NCI-H510A (cell line): ENCODE data around the gene AP2B1.

Experiments used
- DNase-seq: peaks from one replicate; lab custom pipeline; 2025; lab: John Stamatoyannopoulos, UW

AP2B1 gene

DNA sequence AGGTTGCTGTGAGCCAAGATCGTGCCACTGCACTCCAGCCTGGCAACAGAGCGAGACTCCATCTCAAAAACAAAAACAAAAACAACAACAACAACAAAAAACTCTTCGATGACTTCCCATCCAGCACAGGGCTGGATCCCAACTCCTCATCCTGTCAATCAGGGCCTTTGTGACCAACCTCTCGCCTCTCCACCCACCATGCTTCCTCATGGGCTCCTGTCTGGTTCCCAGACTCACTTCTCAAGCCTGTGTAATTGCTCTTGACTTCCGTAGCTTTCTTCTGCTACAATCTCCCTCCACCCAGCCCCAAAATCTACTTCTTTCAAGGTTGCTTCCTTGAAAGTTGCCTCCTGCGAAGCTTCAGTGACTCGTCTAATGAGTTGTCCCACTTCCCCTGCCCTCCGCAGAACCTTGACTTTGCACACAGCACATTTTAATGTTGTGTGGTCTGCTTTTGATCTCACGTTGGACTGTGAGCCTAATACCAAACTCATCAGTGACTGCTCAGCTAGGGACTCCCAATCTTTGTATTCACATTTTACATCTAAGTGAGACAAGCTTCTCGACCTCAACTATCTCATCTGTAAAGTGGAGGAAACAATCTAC, 143.4 kb downstream of the AP2B1 start:
- DNase-seq = no peak

DNA sequence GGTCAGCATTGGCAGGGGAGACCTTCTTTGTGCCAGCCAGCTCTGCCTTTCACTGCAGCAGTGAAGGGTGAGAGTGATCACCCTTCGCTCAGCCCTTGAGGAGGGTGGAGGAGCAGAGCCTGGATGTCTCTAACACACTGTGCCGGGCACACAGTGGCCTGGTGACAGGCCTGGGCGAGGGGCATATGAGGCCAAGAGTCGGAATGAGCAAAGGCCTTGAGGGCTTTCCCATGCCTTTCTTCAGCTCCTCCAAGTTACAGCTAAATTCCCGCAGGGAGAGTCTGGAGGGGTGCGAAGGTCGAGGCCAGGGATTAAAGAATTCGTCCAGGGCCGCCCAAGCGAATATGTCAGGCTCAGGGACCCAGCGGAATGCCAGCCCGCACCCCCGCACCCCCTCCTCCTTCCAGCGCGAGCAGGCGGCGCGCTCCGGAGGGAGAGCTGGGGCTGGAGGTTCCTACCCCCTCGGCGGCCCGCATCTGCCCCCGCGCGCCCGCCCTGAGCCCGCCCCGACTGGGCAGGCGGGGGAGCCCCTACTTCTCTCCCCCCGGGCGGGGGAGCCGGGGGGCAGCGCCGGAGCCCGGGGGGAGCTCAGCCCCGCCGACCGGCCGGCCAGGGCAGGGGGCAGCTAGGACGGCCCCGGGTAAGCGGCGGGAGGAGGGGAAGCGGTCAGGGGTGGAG, 144.3 kb downstream of the AP2B1 start, which contains the start of gene RASL10B:
TSS of gene RASL10B (plus strand) at position 401 of the 678 bp plus-strand sequence. CDS start 3,546 bp downstream, outside the sequence.
- no peak for DNase-seq

DNA sequence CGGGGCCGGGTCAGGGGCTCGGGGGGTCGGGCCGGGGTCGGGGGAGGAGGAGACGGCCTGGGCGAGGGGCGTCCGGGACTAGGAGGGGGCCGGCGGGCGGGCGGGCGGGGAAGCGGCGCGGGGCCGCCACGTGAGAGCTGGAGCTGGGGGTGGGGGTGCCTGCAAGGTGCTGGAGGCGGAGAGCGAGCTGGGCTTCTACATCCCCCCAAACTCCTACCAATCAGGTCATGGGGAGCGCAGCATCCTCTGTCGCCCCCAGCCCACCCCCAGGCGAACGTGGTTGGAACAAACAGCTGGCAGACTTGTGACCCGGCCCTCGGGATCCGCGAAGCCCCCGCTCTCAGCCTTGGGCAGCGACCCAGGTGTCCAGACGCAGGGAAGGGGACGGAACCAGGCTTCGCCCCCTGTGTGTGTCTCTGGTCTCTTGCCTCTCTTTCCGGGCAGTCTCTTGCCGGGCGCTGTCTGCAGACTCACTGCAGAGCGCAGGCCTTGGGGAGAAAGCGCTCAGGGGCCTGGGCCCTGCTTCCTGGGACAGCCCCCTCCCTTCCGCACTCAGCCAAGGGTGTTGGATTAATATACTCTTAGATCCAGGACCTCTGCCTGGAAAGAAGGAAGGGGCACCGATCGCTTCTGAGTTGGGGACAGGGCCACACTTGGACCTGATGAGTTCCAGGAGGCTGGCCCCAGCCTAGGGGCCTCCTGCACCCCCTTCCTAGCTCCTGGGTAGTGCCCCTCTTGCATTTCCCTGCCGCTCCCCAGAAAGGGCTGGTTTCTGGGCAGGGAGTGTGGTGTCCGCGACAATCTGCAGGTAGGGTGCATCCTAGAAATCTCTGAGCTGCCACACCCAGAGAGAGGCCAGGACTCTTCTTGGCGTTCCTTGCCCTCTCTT, 145.0 kb downstream of the AP2B1 start:
- no peak for DNase-seq

DNA sequence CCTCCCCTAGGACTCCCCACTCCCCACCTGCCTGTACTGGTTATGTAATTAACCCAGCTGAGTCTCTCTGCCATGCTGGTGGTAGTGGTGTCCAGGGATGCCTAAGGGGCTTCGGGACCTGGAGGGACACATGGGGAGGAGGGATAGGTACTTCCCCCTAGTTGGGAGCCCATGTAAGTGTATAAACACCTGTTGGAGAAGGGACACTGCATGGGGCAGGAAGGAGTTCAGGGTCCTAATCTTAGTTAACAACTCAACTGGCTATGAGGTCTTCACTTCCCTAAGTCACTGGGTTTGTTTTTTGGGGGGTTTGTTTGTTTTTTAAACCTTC, 145.6 kb downstream of the AP2B1 start:
- DNase-seq = no peak

DNA sequence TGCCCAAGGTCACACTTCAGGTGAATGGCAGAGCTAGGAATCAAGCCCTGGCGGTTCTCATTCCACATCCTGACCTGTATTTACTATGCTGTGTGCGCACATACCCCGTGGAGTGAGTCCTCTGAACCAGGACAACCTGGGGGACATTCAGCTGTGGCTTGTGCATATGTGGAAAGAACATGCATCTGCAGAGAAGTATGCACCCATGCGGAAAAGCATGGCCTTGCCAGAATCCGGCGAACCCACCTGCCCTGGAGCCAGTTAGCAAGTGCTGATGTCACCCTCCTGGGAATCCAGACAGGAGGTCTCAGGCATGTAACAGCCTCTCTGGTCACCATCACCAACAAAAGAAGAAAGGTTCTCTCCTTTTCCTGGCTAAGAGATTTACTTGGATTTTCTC, 146.2 kb downstream of the AP2B1 start:
- DNase-seq = no peak

DNA sequence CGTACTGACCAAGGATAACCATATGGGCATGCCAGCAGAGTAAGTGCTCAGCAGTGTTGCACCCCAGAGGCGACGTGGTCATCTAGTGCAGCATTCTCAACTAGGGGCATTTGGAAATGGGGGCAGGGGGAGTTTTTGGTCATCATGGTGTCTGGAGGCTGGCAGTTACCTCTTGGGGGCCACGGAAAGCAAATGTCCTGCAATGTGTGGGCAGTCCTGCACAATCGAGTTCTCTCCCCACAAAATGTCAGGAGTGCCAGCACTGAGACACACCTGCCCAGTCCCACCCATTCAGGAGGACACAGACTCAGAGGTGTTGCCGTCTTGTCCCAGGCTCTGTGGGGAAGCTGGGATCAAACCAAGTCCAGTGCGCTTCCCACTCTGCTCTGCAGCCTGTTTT, 147.3 kb downstream of the AP2B1 start:
- no peak for DNase-seq

DNA sequence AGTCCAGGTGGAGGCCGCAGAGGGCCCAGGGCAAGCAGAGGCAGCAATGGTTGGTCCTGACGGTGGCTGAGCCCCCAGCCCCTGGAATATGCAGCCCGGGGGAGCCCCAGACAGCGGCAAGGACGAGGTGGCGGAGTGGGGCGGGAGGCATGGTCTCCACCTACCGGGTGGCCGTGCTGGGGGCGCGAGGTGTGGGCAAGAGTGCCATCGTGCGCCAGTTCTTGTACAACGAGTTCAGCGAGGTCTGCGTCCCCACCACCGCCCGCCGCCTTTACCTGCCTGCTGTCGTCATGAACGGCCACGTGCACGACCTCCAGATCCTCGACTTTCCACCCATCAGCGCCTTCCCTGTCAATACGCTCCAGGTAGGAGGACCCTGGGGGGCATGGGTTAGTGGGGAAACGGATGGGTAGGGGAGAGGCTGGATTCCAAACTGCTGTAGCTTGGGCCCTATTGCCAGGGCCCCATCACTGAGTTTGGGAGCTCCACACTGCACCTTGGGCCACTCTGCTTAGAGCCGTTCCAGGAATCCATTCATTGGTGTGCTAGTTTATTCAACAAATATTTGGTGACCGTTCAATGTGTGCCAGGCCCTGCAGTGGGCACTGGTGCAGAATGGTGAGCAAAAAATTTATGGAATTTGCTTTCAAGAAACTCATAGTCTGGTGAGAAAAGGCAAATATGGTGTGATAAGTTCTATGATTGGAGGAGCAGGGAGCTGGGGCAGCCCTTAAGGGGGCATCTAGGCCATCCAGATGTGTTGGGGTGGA, 148.1 kb downstream of the AP2B1 start:
- no peak for DNase-seq

DNA sequence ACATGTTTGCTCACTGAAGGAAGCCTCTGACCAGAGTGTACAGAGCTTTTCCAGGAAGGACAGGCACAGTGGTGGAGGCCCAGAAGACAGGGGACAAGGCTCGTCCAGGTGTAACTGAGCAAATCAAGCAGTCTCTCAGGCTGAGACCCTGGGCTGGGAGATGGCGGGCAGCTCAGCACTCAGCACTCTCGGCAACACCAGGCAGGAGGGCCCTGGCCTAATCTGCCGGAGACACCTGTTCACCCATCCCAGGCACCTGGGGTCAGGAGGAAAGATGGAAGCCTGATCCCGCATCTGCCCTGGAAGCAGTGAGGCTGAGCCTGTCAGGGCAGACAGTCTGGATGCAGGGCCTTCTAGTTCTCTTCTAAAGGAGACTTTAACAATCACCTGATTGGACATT, 149.1 kb downstream of the AP2B1 start:
- DNase-seq = no peak

DNA sequence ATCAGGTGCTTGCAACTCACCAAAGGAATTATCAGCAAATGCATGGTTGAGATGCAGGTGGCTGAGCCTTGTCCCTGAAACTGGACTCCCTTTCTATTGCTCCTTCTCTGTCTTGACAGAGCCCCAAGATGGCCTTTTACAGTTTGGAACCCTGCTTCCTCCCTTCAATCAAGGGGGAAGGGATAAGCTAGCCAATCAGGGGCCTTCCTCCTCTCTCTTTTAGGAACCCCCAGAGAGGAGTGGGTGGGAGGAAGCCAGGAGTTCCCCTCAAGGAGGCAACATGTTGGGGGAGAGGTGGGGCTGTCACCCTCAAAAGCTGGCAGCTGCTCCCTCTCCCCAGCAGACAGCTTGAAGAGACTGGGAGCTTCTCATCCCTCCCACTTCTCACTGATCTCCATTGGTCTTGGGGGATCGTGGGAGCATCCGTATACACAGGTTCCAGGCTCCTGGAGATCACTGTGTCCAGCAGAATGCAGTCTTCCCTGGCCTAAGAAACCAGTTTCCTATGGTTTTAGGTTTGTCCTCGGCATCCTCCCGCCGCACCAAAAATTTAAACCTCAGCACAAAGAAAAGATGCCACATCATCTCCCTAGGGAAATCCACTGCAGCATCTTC, 151.5 kb downstream of the AP2B1 start:
- DNase-seq = no peak

DNA sequence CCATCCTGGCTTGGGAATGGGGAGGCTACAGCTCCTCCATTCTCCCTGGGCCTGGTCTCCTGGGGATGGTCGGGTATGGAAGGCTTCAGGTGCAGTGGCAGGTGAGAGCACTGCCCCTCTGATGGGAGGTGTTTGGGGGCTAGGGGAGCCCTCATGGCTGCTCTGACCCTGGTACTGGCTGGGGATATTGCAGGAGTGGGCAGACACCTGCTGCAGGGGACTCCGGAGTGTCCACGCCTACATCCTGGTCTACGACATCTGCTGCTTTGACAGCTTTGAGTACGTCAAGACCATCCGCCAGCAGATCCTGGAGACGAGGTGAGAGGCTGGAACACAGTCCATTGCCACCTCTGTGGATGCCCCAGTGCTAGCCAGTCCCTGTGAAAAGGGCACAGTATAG, 153.1 kb downstream of the AP2B1 start:
- no peak for DNase-seq

DNA sequence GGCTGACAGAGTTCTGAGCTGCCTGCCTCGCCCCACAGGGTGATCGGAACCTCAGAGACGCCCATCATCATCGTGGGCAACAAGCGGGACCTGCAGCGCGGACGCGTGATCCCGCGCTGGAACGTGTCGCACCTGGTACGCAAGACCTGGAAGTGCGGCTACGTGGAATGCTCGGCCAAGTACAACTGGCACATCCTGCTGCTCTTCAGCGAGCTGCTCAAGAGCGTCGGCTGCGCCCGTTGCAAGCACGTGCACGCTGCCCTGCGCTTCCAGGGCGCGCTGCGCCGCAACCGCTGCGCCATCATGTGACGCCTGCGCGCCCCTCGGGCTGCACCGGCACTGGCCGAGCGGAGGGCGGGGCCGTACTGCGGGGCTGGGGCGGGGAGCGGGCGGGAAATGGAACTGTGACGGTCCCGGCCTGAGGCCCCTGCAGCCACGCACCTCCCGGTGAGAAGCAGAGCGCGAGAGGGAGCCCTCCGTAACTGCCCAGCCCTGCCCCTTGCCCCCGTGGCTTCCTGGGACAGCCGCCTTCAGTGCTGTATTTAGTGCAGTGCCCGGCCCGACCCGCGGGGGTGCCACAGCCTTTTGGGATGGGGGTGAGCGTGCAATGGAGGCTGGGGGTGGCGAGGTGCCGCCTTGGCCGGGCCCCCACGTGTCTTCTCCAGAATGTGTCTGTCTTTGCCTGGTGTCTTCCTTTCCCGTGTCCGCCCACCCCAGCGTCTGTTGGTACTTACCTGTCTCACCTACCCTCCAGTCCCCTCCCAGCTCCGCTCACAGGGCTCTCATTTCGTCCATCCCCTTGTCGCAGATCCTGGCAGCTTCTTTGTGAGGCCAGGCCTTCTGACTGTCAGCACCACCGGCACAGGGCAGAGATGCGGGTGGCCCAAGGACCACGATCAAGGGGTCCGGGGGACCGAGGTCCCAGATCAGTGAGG, 154.1 kb downstream of the AP2B1 start:
- DNase-seq = peak; percentile 39

DNA sequence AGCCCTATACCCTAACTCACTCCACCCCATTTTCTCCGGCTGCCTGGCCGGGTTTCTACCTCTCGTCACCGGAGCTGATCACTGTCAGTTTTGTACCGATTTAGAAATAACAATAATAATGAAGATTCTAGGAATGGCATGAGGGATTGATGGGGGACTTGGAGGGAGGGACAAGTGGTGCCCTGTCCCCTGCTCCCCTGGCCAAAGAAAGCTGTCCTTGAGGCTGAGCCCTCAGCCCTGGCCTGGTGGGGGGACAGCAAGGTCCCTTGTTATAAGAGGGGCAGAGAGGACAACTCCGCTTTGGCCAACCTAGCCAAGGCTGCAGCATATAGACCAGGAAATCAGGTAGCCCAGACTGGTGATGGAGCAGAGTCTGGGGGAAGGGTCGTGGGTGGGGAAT, 155.4 kb downstream of the AP2B1 start:
- no peak for DNase-seq

DNA sequence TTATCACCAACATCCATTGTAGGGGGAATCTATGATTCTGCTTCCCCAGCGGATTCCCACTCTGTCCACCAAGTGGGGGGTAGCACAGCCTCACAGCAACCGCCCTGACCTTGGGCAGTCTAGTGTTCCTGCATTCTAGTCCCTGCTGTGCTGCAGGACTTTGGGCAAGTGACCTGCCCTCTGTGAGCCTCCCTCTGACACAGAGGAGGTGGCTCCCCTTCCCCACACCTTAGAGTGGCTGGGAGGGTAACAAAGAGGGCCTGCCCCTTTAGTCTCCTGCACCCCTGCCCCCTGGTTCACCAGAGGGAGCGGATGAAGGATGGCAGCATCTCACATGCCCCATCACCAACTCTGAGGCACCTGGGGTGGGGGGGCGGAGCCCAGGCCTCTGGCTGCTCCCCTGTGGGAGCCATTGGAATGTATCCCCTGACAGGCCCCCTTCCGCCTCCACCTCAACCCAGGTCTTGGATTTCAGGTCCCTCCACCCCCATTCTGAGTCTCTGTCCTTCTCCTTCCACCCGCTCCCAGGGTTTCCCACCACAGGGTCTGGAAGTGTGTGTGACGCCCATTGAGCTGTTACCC, 155.9 kb downstream of the AP2B1 start:
- DNase-seq = no peak

DNA sequence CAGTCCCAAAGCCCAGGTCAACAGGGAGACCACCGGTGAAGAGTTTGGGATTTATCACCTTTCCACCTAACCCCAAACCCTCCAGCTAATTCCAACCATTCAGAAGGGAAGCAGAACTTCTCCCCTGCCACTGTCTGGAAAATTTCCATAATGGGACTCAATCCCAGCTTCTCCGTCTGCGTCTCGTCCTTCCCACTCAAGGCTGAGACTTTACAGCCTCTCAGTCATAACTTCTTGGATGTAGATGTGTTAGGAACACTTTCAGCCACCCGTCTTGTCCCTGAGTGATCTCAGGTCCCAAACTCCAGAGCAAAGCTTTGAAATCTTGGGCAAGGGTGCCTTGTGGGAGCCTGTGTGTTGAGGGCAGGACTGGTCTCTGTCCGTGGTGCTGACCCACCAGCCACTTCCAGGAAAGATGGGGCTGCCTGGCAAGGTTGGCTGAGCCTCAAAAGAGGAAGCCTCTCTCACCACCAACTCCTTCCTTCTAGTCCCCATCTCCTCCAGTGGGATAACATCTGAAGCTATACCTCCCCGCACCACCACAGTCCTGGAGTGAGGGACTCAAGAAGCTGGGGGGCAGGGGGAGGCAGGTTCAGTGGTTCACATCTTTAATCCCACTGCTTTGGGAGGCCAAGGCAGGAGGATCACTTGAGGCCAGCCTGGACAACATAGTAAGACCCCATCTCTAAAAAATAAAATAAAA, 156.7 kb downstream of the AP2B1 start:
- DNase-seq = no peak

DNA sequence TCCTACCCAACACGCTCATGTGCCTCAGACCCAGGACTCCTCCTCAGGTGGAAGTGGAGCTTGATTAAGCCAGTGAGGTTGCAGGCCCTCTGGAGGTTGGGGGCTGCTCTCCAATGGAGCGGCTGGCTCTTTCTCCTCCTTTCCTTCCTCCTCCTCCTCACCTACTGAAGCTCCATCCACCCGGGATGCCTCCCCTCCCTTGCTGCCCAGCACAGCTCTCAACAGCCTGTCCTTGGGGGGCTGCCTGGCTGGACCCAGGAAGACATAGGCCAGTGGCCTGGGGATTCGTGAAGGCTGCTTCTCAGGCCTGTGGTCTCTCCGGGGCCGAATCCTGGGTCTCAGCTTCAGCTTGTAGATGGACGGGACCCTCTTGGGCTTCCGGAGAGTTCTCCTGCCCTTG, 157.7 kb downstream of the AP2B1 start:
- DNase-seq = no peak

DNA sequence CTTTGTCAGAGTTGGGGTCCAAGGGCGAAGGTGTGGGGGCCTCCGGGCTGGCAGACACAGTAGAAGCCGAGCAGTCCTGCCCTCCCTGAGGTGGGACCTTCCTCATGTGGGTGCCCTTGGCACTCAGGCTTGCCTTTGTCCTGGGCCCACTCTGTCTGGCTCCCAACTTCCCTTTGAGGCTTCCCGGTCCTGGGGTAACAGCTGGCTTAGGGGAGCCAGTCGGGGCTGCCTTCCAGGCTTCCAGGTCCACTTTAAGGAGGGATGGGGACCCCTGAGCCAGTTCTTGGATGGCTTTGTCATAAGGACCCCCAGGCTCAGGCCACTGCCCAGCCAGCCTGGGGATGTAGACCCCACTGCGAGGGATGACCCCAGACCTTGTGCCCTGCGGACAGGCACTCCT, 158.1 kb downstream of the AP2B1 start:
- no peak for DNase-seq

DNA sequence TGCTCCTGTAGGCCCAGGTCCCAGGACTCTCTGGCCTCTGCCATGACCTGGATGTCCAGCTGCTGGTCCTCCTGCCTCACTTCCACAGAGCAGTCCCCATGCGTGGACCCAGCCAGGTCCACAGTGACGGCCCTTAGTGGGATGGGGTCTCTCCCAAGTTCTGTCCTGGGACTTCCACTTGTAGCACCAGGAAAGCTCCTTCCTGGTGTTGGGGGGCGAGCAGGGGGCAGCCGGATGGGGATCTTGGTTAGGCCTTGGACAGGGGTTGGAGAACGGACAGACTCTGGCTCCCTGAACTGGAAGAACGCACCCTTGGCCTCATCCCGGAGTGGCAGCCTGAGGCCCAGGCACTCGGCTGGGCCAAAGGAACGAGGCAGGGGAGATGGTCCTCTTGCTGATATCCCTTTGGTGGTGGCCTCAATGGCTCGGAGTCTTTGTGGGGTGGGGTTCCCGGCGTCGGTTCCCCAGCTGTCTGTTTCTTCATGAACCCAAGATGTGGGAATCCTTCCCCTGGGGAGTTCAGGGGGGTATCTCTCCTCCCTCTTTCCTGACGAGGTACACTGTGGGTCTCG, 158.7 kb downstream of the AP2B1 start:
- no peak for DNase-seq

DNA sequence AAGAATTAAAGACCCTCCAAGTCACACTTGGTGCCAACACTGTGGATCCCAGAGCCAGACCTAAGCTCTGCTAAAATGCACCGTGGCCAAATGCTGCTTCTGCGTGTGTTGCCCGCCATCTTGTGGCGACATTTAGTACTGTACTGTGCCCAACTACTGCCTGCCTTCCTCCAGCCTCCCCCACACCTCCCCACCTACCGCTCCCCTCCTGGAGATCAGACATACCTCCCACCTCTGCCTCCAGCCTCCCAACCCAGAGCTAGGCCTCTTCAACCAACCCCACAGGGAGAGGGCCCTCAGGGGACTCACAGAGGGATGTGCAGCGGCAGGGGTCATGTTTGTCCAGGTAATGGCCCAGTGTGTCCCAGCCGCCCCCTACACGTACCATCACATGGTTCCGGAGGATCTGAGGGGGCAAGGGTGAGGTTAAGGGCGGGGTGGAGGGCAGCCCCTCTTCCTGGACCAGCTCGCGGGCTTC, 160.5 kb downstream of the AP2B1 start:
- DNase-seq = no peak

DNA sequence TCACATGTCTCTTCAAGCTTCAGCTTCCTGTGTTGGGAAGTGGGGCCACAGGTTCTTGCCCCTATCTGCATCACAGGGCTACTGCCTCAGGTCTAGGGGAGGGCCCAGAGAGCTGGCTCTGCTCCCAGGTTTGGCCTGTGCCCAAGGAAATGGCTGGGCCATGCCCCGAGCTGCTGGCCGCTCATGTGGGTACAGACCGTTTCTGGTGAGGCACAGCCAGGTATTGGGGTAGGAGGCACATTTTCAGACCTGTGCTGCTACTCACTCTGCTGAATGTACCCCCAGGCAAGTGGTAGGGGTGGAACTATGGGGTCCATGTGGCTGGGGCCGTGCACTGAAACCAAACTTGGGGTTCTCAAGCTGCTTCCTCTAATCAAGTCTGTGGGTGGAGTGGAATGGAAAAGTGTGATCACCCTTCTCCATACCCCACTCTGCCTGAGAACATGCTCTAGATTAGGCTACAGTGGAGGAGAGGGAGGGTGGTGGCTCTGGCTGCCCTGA, 161.3 kb downstream of the AP2B1 start:
- no peak for DNase-seq
